Central memory CD8-positive, alpha-beta T cell (primary cell): ENCODE results near the gene FAM20B.

Experiments
- ATAC-seq: fragments of 150-1000 bp; cut with Tn5 transposase; replicated peaks from 2 replicates; pipeline ENCODE4 v1.10.0; 2022; ENCODE audit warnings: mild to moderate bottlenecking, moderate FRiP score, moderate number of reproducible peaks; ENCODE audit not compliant: poor library complexity, severe bottlenecking; ENCODE audit errors: extremely low read depth
- DNase-seq, 2 donors: peaks; one replicate each; pipeline ENCODE4 v3.0.0; 2021; ENCODE audit warnings: low spot score in 2 of 2
- H3K27ac Mint-ChIP-seq: one replicate; pipeline ENCODE4 v1.8.0; 2022; ENCODE audit warnings: low read depth, mild to moderate bottlenecking, moderate library complexity, mixed read lengths
- H3K27me3 Mint-ChIP-seq: one replicate; pipeline ENCODE4 v1.8.0; 2022; ENCODE audit warnings: mixed read lengths
- H3K36me3 Mint-ChIP-seq: one replicate; pipeline ENCODE4 v1.8.0; 2022; ENCODE audit warnings: mild to moderate bottlenecking, moderate library complexity, mixed read lengths; ENCODE audit not compliant: insufficient read depth
- H3K4me1 Mint-ChIP-seq: one replicate; pipeline ENCODE4 v1.8.0; 2022; ENCODE audit warnings: mixed read lengths
- H3K4me3 Mint-ChIP-seq: one replicate; pipeline ENCODE4 v1.8.0; 2022; ENCODE audit warnings: mild to moderate bottlenecking, moderate library complexity, mixed read lengths
- H3K9me3 Mint-ChIP-seq: one replicate; pipeline ENCODE4 v1.8.0; 2022; ENCODE audit warnings: mixed read lengths

Gene FAM20B

GRCh38 chr1:179092896-179093461 lies 67.3 kb downstream of the FAM20B start:
- Mint-ChIP-seq H3K27ac (peak overlapping the region; percentile 33), H3K27me3 (no peaks in the 10 kb centered on the region), H3K4me1 (peaks cover 5% of the 10 kb centered on the region), H3K9me3 (no peaks in the 10 kb centered on the region), H3K4me3 (no peak overlapping the region), H3K36me3 (peaks cover 22% of the 10 kb centered on the region)
- ATAC-seq (no peak), DNase-seq (no peak)

GRCh38 chr1:179094818-179095217 lies 69.1 kb downstream of the FAM20B start:
- Mint-ChIP-seq H3K27ac (no peak overlapping the region), H3K9me3 (no peaks in the 10 kb centered on the region)
- DNase-seq, result no peak

DNA sequence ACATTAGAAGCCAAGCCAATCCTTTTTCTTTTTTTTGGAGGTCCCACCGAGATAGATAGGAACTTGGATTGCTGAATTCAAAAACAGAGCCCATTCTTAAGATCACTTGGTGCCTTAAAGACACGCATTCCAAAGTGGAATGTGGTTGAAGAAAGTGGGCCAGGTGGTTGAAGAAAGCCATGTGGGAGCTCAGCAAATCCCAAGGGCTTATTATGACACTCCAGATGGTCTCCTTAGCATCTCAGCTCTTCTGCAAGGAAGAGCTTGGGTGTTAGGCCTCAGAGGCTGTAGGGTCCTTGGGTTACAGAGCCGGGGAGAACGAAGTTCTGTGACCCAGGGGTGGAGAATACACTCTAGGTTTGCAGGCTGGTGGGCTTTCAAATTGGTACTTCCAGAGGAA lies 69.7 kb downstream of the FAM20B start:
- DNase-seq (no peak), ATAC-seq (no peak)
- Mint-ChIP-seq H3K9me3 (no peaks in the 10 kb centered on the region), H3K27ac (no peak overlapping the region), H3K4me3 (no peak overlapping the region), H3K4me1 (peaks cover 2% of the 10 kb centered on the region), H3K36me3 (peaks cover 17% of the 10 kb centered on the region), H3K27me3 (no peaks in the 10 kb centered on the region)

More at GRCh38 chr1:179094818-179095217, 69.1 kb downstream of the FAM20B start:
- Mint-ChIP-seq H3K27me3 (no peaks in the 10 kb centered on the region), H3K4me1 (peaks cover 5% of the 10 kb centered on the region), H3K36me3 (peaks cover 18% of the 10 kb centered on the region), H3K4me3 (no peak overlapping the region)
- no peak for ATAC-seq

GRCh38 chr1:179095924-179096323 lies 70.2 kb downstream of the FAM20B start:
- Mint-ChIP-seq H3K27ac (no peak overlapping the region), H3K27me3 (no peaks in the 10 kb centered on the region), H3K4me1 (no peaks in the 10 kb centered on the region), H3K36me3 (peaks cover 19% of the 10 kb centered on the region), H3K9me3 (no peaks in the 10 kb centered on the region), H3K4me3 (no peak overlapping the region)
- DNase-seq, result no peak
- no peak for ATAC-seq

GRCh38 chr1:179099891-179100290 lies 74.2 kb downstream of the FAM20B start:
- ATAC-seq (no peak), DNase-seq (no peak)
- Mint-ChIP-seq H3K4me3 (no peak overlapping the region), H3K9me3 (no peaks in the 10 kb centered on the region), H3K36me3 (peaks cover 10% of the 10 kb centered on the region), H3K4me1 (no peaks in the 10 kb centered on the region), H3K27me3 (no peaks in the 10 kb centered on the region), H3K27ac (no peak overlapping the region)

- no peaks in the 10 kb centered on the region for H3K9me3 Mint-ChIP-seq
- no peak for DNase-seq
These were observed 75.9 kb downstream of the FAM20B start for GRCh38 chr1:179101566-179101965.

GRCh38 chr1:179103999-179104398 lies 78.3 kb downstream of the FAM20B start:
- Mint-ChIP-seq H3K9me3 (no peaks in the 10 kb centered on the region), H3K27me3 (no peaks in the 10 kb centered on the region), H3K4me1 (no peaks in the 10 kb centered on the region), H3K36me3 (peaks cover 4% of the 10 kb centered on the region), H3K4me3 (no peak overlapping the region), H3K27ac (no peak overlapping the region)
- DNase-seq (no peak), ATAC-seq (no peak)

More at GRCh38 chr1:179101566-179101965, 75.9 kb downstream of the FAM20B start:
- no peak for ATAC-seq
- Mint-ChIP-seq H3K36me3 (peaks cover 10% of the 10 kb centered on the region), H3K4me1 (no peaks in the 10 kb centered on the region), H3K27me3 (no peaks in the 10 kb centered on the region), H3K27ac (peak overlapping the region; percentile 46), H3K4me3 (no peak overlapping the region)

DNA sequence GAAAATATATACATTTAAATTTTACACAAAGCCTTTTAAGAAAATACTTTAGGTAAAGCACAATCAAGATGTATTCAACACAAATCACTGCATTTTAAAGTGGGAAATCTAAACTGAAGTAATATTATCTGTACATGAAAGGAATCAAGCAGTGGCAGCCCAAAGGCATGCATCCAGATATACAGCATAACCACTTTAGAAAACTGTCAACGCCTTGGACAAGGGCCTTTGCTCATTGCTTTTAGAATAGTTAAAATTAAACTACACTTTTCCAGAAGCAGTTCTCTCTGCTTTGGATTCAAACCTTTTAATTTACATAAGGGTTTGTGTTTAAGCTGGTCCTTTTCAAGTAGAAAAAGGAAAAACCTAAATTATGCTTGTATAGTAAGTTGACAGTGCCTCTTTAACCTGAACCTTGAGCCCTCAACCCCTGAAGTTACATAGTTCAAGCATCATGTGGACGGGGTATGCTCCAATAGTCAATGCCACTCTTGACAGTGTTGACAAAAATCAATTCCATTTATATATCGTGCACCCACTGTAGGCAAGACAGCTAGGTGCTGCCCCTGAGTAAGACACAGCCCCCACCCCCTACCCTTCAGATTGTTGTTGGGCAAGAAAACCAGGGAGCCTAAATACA lies 79.0 kb downstream of the FAM20B start:
- H3K27me3 Mint-ChIP-seq, result no peaks in the 10 kb centered on the region
- H3K4me1 Mint-ChIP-seq, result no peaks in the 10 kb centered on the region
- peaks cover 9% of the 10 kb centered on the region for H3K36me3 Mint-ChIP-seq
- no peak overlapping the region for H3K4me3 Mint-ChIP-seq
- ATAC-seq (no peak), DNase-seq (no peak)
- H3K27ac Mint-ChIP-seq, result no peak overlapping the region
- H3K9me3 Mint-ChIP-seq, result no peaks in the 10 kb centered on the region

GRCh38 chr1:179105393-179105792 lies 79.7 kb downstream of the FAM20B start:
- no peak overlapping the region for H3K27ac Mint-ChIP-seq
- no peaks in the 10 kb centered on the region for H3K4me1 Mint-ChIP-seq
- peaks cover 15% of the 10 kb centered on the region for H3K36me3 Mint-ChIP-seq
- no peak for DNase-seq
- no peak for ATAC-seq
- H3K4me3 Mint-ChIP-seq, result no peak overlapping the region
- H3K9me3 Mint-ChIP-seq, result no peaks in the 10 kb centered on the region
- no peaks in the 10 kb centered on the region for H3K27me3 Mint-ChIP-seq

DNA sequence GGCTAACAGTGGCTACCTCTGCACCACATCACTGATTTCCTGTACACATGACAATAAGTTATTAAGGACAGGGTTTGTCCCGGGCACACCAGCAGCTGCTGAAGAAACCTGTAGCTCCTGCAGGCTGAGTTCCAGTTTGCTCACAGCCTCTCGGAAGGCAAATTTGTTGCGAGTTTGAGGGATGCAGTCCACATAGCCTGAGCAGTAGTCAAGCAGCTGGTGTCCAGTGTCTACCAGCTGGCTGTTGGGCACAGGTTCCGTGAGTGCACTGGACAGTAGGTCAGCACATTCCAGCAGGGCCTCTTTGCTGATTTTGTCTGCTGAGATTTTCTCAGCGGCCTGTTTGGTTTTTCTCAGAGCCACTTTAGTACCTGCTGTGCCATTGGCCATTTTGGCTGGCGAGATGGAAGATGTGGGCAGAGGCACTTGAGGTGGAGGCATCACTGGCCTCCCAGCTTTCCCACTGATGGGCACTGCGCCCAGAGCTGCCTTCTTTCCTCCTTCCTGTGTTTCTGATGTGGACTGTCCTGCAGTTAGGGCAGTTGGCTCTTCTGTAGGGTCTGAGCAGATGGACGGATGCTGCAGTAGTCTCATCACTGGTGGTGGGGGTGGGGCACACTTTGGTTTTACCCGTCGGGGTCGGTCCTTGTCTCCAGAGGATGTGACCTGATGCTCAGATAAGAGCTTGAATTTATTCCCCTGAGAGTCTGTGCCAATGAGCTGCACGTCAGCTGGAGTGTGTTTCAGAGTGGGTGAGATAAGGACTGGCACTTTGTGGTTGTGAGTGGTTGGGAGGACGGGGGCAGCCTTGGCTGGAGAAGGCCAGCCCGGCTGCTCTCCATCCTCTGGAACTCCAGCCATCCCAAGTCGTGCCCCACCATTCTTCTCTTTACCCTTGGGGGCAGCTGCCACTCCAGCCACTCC lies 82.3 kb downstream of the FAM20B start:
- peaks cover 26% of the 10 kb centered on the region for H3K36me3 Mint-ChIP-seq
- H3K4me1 Mint-ChIP-seq, result no peaks in the 10 kb centered on the region
- no peaks in the 10 kb centered on the region for H3K27me3 Mint-ChIP-seq
- no peak overlapping the region for H3K27ac Mint-ChIP-seq
- ATAC-seq (no peak), DNase-seq (no peak)
- H3K4me3 Mint-ChIP-seq, result no peak overlapping the region
- H3K9me3 Mint-ChIP-seq, result no peaks in the 10 kb centered on the region

- H3K36me3 Mint-ChIP-seq, result peaks cover 26% of the 10 kb centered on the region
- DNase-seq, result no peak
- H3K27ac Mint-ChIP-seq, result no peak overlapping the region
- no peaks in the 10 kb centered on the region for H3K4me1 Mint-ChIP-seq
- no peak for ATAC-seq
- H3K27me3 Mint-ChIP-seq, result no peaks in the 10 kb centered on the region
- no peaks in the 10 kb centered on the region for H3K9me3 Mint-ChIP-seq
- H3K4me3 Mint-ChIP-seq, result no peak overlapping the region
These were observed 83.0 kb downstream of the FAM20B start for GRCh38 chr1:179108644-179109043.

GRCh38 chr1:179115181-179115580 lies 89.5 kb downstream of the FAM20B start:
- no peak overlapping the region for H3K4me3 Mint-ChIP-seq
- DNase-seq (no peak), ATAC-seq (no peak)
- no peaks in the 10 kb centered on the region for H3K4me1 Mint-ChIP-seq
- peaks cover 30% of the 10 kb centered on the region for H3K36me3 Mint-ChIP-seq
- no peak overlapping the region for H3K27ac Mint-ChIP-seq
- no peaks in the 10 kb centered on the region for H3K9me3 Mint-ChIP-seq
- H3K27me3 Mint-ChIP-seq, result no peaks in the 10 kb centered on the region

- peaks cover 13% of the 10 kb centered on the region for H3K36me3 Mint-ChIP-seq
- DNase-seq, result no peak
- H3K27ac Mint-ChIP-seq, result no peak overlapping the region
These were observed 93.8 kb downstream of the FAM20B start for GRCh38 chr1:179119513-179119912.

More at GRCh38 chr1:179119513-179119912, 93.8 kb downstream of the FAM20B start:
- no peaks in the 10 kb centered on the region for H3K27me3 Mint-ChIP-seq
- H3K4me1 Mint-ChIP-seq, result no peaks in the 10 kb centered on the region
- no peak overlapping the region for H3K4me3 Mint-ChIP-seq
- no peaks in the 10 kb centered on the region for H3K9me3 Mint-ChIP-seq
- ATAC-seq, result no peak
